ENCODE data around the gene PSD4. TPM values are rescaled to one million over a fixed set of nuclear protein-coding genes. Genes with fewer than 3 reads are reported as not detected.

Gene PSD4
- total and polyA plus RNA-seq, 5 donors from 2014 or later, result 18.1 to 124 (median 22.7) TPM

DNA sequence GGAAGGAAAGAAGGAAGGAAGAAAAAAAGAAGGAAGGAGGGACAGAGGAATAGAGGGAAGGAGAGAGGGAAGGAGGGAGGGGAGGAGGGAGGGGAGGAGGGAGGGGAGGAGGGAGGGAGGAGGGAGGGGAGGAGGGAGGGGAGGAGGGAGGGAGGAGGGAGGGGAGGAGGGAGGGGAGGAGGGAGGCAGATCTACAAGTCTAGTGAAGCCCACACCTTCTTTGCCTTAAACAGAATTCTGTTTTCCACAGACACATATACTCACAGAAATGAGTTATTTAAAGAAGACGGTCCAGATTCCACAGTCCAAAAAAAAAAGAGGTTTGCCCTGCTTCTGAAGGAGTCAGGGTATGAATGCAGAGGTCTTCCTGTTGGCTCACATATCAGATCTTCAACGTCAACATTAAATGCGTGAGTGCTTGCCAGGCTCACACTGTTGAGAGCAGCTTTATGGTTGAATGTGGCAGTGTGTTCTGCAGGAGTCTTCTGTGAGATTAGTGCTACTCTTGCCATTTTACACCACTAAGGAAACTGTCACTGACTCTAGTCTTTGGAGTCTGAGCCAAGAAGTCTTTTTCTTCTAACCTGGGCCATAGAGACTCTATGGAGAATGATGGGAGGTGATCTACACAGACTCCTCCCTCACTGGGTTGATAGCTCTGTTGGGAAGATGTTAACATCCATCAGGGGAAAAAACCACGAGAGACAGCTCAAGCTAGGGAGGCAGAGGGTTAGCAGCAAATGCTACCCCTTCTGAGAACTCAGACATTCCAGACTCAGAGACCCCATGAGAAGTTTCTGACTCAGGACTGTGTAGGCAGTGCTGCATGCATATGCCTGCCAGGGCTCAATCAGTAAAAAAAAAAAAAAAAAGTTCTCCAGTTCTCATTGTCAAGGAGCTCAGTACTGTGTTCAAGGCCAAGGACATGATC, 81.6 kb downstream of the PSD4 start:
- H3K4me1 ChIP-seq (ENCODE audit: control insufficient read depth, insufficient read depth, low read length, poor library complexity, severe bottlenecking), result peaks cover 31% of the 10 kb centered on the region
- no peaks in the 10 kb centered on the region for H3K27me3 ChIP-seq (ENCODE audit: control insufficient read depth, insufficient read depth, low read length)
- no peak overlapping the region for H3K4me3 ChIP-seq (ENCODE audit: low read depth, low read length)
- H3K36me3 Mint-ChIP-seq, result peaks cover 3% of the 10 kb centered on the region
- peak overlapping the region in 1 of 4 donors; percentile 11 for H3K4me3 Mint-ChIP-seq
- peaks cover 9% of the 10 kb centered on the region for H3K27me3 Mint-ChIP-seq
- peak overlapping the region; percentile 56 to 92 (median 65) for H3K27ac Mint-ChIP-seq
- no peaks in the 10 kb centered on the region for H3K9me3 ChIP-seq (ENCODE audit: control insufficient read depth in 2 of 2, low read length in 2 of 2)
- no peaks in the 10 kb centered on the region for H3K36me3 ChIP-seq (ENCODE audit: control insufficient read depth, insufficient read depth, low read length)
- no peak overlapping the region for H3K27ac ChIP-seq (ENCODE audit: insufficient read depth, low read length, poor library complexity, severe bottlenecking)
- peaks cover 23 to 79% (median 48%) of the 10 kb centered on the region in 4 donors for H3K4me1 Mint-ChIP-seq
- DNase-seq (no peak), ATAC-seq (ENCODE audit: low read depth in 2 of 2) (no peak)
- no peaks in the 10 kb centered on the region for H3K9me3 Mint-ChIP-seq

DNA sequence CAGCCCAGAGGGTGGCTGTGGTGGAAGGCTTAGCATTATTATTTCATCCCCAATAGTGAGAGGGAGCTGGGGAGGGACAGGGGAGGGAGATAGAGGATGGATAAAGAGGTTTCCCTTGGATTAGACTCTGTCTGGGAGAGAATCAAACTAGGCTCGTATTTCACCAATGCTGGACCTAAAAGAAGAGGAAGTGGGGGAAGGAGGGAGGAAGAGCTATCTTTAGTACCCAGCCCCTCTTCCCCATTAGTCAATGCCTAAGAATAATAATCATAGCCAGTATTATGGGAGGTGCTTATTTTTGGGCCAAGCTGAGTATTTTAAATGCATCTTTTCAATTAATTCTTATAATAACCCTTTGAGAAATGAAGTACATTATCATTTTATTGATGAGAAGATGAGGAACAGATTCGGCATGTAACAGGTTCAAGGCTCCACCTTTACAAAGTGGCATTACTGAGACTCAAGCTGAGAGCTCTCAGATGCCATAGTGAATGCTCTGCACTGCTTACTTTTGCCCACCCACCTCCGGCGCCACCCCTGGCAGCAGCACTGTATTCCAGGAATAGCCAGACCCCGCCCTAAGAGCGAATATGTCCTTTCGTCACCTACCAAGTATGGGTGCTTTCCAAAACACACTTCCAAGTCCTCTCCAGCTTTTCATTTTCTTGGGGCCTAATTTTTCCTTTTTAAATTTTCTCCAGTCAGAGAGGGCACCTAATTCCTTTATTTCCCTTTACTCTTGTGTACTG, 83.9 kb downstream of the PSD4 start:
- Histone ChIP-seq H3K4me1 (ENCODE audit: control insufficient read depth, insufficient read depth, low read length, poor library complexity, severe bottlenecking) (peaks cover 12% of the 10 kb centered on the region), H3K27ac (ENCODE audit: insufficient read depth, low read length, poor library complexity, severe bottlenecking) (no peak overlapping the region), H3K9me3 (ENCODE audit: control insufficient read depth in 2 of 2, low read length in 2 of 2) (no peaks in the 10 kb centered on the region), H3K4me3 (ENCODE audit: low read depth, low read length) (no peak overlapping the region), H3K36me3 (ENCODE audit: control insufficient read depth, insufficient read depth, low read length) (no peaks in the 10 kb centered on the region), H3K27me3 (ENCODE audit: control insufficient read depth, insufficient read depth, low read length) (no peaks in the 10 kb centered on the region)
- H3K9me3 Mint-ChIP-seq, result no peaks in the 10 kb centered on the region
- no peak overlapping the region for H3K4me3 Mint-ChIP-seq
- no peak for ATAC-seq (ENCODE audit: low read depth in 2 of 2)
- H3K27me3 Mint-ChIP-seq, result peaks cover 9% of the 10 kb centered on the region
- peak overlapping the region in 1 of 3 donors; percentile 48 for H3K27ac Mint-ChIP-seq
- peaks cover 8 to 56% (median 28%) of the 10 kb centered on the region in 4 donors for H3K4me1 Mint-ChIP-seq
- DNase-seq, result no peak
- H3K36me3 Mint-ChIP-seq, result peaks cover 3% of the 10 kb centered on the region

DNA sequence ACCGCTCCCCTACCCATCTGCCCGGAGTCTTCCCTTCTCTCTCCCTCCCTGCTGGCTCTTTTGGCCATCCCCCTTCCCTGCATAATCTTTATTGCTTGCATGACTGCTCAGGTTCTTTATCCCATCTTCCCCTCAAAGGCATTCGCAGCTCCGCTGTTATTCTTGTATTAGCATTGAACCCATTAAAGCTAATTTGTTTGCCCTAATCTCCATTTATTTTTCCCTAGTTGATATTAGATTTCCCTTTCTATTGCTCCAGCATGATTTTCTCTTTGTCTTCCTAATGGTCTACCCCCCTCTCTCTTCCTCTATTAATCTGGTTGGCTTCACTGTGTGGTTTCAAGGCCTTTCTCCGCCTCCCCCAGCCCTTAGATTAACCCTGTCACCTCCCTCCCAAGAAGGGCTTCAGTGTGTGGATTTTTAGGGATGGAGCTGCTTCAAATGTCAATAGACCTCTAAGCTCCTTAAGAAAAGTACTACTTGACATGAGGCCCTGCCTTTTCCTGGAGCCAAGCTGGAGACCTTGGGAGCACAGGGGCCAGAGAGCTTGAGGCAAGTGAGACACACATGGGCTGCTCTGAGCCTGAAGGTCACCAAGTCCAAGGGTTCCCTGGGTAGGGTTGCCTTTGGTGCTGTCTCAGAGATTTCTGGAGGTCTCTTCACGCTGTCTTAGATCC, 84.8 kb downstream of the PSD4 start:
- no peak for DNase-seq
- H3K9me3 ChIP-seq (ENCODE audit: control insufficient read depth in 2 of 2, low read length in 2 of 2), result no peaks in the 10 kb centered on the region
- no peak overlapping the region for H3K4me3 Mint-ChIP-seq
- no peaks in the 10 kb centered on the region for H3K36me3 ChIP-seq (ENCODE audit: control insufficient read depth, insufficient read depth, low read length)
- H3K36me3 Mint-ChIP-seq, result peaks cover 3% of the 10 kb centered on the region
- peak overlapping the region in 1 of 3 donors; percentile 73 for H3K27ac Mint-ChIP-seq
- H3K27me3 ChIP-seq (ENCODE audit: control insufficient read depth, insufficient read depth, low read length), result no peaks in the 10 kb centered on the region
- H3K4me3 ChIP-seq (ENCODE audit: low read depth, low read length), result no peak overlapping the region
- ATAC-seq (ENCODE audit: low read depth in 2 of 2), result no peak
- H3K27ac ChIP-seq (ENCODE audit: insufficient read depth, low read length, poor library complexity, severe bottlenecking), result no peak overlapping the region
- peaks cover 3% of the 10 kb centered on the region for H3K4me1 ChIP-seq (ENCODE audit: control insufficient read depth, insufficient read depth, low read length, poor library complexity, severe bottlenecking)
- no peaks in the 10 kb centered on the region for H3K9me3 Mint-ChIP-seq
- H3K27me3 Mint-ChIP-seq, result peaks cover 9% of the 10 kb centered on the region
- peaks cover 2 to 47% (median 20%) of the 10 kb centered on the region in 4 donors for H3K4me1 Mint-ChIP-seq

Other genes with a start within 250 kb of the PSD4 start
- not detected for gene IL36G, start 196.0 kb upstream of the PSD4 start, total RNA-seq
- not detected for gene IL36G, start 196.0 kb upstream of the PSD4 start, polyA plus RNA-seq
- gene IL36A, start 168.5 kb upstream of the PSD4 start, total RNA-seq, result not detected
- gene IL36A, start 168.5 kb upstream of the PSD4 start, polyA plus RNA-seq, result under 1 TPM in 3 of 4 donors, not detected in 1; 0.38 to 0.42 (median 0.42) TPM
- not detected for gene IL36B, start 121.1 kb upstream of the PSD4 start, total RNA-seq
- gene IL36B, start 121.1 kb upstream of the PSD4 start, polyA plus RNA-seq, result not detected
- gene IL36RN, start 114.8 kb upstream of the PSD4 start, total RNA-seq, result not detected
- not detected for gene IL36RN, start 114.8 kb upstream of the PSD4 start, polyA plus RNA-seq
- not detected for gene IL1F10, start 106.0 kb upstream of the PSD4 start, total RNA-seq
- gene IL1F10, start 106.0 kb upstream of the PSD4 start, polyA plus RNA-seq, result not detected
- not detected for gene IL1RN, start 46.4 kb upstream of the PSD4 start, total RNA-seq
- gene IL1RN, start 46.4 kb upstream of the PSD4 start, polyA plus RNA-seq, result under 1 TPM in 2 of 4 donors, not detected in 2; 0.23 to 0.59 TPM
- gene PAX8, start 105.0 kb downstream of the PSD4 start, total RNA-seq, result 1.8 TPM
- gene PAX8, start 105.0 kb downstream of the PSD4 start, polyA plus RNA-seq, result under 1 TPM in 3 of 4 donors, not detected in 1; 0.24 to 0.52 (median 0.44) TPM